Cerebellar cortex (tissue), 1 donor: ENCODE results near the gene TPM3.
A peak's percentile ranks its signal among the peaks of the same experiment; 100 is the strongest.
"Not testable (repeated sequence)": the region's sequence is repeated elsewhere in the genome, so short reads cannot be mapped to it uniquely, and the experiment has no call there.

Experiments used
- DNase-seq: peaks from one replicate; pipeline ENCODE4 v3.0.0-alpha.2; 2015; ENCODE audit warnings: low spot score

TPM3 gene

DNA sequence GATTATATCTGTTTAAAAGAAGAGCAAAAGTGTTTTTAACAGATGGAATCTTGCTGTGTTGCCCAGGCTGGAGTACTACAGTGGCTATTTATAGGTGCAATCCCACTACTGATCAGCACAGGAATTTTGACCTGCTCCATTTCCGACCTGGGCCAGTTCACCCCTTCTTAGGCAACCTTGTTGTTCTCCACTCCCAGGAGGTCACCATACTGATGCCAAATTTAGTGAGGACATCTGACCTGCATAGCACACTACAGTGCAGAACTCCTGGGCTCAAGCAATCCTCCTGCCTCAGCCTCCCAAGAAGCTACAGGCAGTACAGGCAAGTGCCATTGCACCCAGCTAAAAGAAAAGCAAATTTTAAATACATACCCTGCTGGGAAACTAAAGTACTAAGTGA is 25.7 kb downstream of the TPM3 start:
- no peak for DNase-seq

DNA sequence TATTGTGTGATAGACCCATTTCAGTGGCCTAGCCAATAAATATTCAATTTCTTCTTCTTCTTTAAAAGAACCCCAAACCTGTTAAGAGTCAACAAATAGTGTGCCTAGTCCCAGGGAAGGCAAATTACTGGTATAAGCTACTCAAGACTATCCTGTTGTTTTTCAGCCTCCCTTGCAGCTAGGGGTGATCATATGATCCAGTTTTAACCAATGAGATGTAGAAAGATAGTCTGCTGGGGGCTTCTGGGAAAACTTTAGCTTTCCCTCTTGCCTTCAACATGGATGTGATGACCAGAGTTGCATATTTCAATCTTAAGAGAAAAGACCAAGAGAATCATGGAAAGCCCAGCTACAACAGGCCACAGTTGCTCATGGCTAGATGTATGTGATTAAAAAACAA is 32.3 kb downstream of the TPM3 start:
- no peak for DNase-seq

DNA sequence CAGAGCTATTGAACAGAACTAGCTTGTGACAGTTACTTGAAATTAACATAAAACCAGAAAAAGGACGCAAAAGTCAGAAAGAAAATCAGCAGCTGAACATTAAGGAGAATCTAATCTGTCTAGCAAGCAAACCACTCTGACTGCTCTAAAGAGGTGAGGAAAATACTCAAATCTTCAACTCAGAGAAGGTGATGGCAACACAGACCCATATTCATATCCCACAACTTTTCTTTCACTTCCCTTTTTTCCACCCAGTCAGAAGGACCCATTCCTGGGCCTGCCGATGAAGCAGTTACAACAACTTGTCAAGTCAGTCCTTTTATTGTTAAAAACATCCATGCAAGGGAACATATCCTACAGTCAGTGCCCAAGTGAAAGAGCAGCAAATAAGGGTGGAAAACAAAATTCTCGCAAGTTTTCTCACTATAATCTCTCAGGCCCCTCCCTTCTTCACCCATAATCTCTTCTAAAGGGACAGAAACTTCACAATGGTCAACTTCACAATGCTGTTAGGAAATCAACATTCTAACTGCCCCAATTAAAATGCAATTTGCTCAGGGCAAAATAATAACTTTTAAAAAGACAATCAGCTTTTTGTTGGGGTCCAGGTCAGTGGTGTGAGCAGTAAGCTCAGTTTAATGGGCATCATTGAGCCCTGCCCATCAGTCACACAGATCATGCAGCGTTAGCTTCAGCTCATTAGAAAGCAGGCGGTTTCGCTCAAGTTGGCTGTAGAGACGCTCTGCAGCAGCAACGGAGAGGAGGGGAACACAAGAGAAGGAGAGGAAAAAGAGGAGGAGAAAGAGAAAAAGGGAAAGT is 33.4 kb downstream of the TPM3 start:
- DNase-seq, result no peak

DNA sequence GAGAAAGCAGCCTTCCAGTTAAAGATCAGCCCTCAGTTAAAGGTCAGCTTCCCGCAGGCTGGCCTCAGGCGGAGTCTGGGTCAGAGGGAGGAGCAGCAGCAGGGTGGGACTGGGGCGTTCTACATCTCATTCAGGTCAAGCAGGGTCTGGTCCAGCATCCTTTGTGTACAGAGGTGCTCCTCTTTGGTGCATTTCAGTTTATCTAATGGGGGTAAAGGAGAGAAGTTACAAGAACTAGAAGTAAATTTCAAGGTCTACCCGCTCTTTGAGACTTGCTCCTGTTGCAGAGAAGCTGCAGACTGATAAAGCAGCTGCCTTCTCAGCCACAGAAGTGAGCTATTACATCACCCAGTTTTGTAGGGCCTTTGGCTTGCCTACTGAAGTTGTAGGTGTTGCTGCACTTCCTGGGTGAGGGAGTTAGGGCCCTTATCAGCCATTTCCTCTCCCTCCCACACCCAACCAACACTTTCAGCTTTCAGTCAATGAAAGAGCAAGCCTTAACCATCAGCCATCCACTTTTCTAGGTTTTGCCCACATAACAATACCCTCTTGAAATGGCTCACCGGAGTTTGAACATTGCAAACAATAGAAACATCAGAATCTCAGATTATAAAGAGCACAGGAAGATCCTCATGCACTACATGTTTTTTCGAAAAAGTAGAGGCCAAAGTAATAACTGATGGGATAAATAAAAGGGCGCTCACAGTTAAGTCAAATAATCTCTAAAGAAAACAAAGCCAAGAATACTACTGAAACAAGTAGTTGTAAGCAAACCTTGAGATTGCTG is 34.2 kb downstream of the TPM3 start:
- no peak for DNase-seq

DNA sequence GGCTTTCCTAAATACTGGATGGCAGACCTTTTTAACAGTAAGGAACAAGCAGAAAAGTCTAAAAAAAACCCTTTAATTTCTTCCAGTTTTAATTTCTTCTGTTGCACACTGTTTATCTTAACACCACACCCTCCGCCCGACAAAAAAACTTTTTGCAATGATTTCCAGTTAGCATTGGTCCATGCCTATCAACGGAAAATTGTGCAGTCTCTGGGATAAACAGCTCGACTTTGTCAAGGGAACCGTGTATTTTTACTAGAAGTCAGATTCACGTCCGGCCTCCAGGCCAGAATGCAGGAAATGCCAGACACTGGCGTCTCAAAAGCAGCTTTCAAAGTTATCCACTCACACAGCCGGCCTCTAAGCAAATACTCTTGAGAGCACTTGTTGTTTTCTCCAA is 36.6 kb downstream of the TPM3 start:
- DNase-seq, result no peak

DNA sequence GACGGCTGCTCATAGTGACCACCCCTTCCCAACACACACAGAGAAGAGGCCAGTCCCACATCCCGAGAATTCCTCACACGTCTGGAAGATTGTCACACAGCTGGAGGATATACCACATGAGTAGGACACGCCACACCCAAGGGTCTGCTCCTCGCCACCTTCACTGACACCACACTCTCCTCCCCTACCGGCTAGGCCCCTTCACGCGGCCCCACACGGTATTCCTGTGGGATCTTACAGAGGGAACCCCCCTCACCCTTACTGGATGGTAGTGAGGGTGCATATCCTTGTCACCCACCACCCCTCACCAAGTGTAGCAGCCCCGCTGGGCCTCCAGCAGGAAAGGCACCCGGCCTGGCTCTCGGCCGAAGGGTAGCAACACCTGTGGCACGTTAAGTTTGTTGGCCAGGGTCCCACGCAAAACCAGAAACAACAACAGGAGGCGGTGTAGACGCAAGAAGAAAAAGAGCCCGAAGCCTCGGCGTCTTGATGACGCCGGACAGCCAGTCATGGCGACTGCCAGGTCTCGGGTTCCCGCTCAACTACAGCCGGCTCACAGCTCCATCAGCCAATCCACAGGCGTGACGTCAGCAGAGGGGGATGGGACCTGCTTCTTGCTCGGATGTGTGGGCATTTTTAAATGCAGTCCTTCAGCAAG is 37.2 kb downstream of the TPM3 start, which contains the start of gene NUP210L:
Gene NUP210L (minus strand): TSS at position 540 of the 658 bp plus-strand sequence.
- DNase-seq, result peak; percentile 46

DNA sequence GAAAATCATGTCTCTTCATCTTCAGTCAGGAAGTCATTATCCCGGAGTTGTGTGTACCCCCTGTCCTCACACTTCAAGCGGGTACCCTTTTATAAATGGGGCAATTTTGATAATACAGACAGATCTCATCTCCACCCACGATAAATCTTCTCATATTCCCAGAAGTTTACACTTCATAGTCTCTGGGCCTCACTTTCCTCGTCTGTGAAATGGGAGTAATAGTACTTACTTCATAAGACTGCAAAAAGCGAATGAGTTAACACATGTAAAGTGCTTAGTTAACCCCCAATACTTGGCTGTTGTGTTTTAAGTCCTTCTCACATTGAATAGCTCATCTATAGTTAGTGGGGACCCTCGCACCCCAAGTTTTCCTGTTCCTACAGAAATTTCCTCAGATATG is 37.8 kb downstream of the TPM3 start:
- DNase-seq, result no peak

DNA sequence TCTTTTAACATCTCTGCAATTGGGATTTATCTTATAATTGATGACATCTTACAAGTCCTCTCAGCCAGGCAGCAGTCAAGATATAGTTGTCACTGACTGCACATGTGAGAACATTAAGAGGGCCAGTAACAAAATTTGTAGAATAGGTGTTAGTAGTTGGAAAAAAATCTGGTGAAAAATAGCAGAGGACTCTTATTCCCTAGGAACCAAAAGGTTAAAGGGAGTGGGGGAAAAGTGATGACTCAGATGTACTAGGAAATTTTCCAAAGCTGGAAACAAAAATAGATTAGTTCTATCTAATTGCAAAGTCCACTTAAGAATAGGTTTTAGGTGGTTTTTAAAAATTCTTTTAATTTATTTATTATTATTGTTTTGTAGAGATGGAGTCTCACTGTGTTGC is 40.6 kb downstream of the TPM3 start:
- DNase-seq, result no peak

DNA sequence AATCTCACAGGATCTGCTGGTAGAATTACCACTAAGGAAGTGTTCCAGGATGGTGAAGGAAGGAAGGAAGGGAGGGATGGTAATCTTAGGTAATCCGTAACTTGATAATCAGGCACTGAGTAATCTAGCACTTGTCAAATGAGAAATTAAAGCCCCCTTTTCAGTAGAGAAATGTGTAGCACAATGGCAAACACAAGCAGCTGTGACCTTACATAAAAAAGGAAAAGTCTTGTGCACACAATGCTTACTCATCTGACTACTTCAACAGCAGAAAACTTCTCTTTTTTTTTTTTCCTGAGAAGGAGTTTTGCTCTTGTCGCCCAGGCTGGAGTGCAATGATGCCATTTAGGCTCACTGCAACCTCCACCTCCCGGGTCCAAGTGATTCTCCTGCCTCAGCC is 43.1 kb downstream of the TPM3 start:
- no peak for DNase-seq

DNA sequence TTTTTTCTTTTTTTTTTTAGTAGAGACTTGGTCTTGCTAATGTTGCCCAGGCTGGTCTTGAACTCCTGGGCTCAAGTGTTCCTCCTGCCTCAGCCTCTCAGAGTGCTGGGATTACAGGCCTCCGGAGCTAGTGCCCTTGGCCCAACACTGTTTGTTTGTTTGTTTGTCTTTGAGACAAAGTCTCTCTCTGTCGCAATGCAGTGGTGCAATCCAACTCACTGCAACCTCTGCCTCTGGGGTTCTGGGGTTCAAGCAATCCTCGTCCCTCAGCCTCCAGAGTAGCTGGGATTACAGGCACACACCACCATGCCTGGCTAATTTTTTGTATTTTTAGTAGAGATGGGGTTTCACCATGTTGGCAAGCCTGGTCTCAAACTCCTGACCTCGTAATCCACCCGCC is 44.4 kb downstream of the TPM3 start:
- not testable (repeated sequence) for DNase-seq

DNA sequence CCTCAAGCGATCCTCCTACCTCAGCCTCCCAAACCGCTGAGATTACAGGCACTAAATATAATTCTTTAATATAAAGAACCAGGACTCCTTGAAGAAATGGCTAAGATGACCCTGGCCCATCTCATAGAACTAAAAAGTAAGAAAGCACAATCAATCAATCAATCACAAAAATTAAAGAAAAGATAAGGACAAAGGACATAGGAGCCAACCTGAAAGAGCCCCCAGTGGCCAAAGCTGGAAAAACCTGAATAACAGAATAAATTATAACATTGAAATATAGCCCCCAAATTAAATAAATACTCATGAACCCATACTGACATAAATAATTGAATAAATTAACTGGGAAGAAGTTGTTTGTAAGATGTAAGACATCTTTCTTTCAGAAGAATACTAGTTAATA is 45.9 kb downstream of the TPM3 start:
- no peak for DNase-seq

DNA sequence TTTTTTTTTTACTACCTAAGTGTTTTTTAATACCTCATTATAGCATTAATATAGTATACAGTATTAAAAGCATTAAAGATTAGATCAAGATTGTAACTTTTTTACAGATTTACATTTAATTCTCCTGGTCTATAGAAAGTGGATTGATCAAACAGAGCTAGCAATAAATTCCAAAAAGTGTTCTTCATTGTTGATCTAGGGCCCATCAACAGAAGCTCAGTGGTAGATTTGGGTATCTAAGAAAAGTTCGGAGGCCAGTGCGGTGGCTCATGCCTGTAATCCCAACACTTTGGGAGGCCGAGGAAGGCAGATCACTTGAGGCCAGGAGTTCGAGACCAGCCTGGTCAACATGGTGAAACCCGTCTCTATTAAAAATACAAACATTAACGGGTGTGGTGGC is 49.5 kb downstream of the TPM3 start:
- DNase-seq, result no peak

DNA sequence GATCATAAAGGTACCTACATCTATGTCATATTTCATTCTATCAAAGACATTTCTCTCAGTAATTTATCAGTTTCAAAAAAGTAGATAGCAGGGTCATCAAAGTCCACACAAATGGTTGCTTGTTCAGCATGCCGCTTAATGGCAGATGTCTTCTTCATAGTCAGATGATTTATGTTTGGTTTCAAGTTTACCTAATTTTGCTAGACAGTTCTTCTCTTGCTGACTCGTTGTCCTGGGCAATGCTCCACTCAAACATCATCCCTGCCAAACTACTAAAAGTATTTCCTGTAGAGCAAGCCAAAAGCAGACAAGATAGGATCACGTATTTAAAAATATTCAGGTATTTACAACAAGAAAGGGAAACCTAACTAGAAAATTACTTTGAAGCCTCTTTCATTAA is 50.7 kb downstream of the TPM3 start:
- DNase-seq, result no peak

DNA sequence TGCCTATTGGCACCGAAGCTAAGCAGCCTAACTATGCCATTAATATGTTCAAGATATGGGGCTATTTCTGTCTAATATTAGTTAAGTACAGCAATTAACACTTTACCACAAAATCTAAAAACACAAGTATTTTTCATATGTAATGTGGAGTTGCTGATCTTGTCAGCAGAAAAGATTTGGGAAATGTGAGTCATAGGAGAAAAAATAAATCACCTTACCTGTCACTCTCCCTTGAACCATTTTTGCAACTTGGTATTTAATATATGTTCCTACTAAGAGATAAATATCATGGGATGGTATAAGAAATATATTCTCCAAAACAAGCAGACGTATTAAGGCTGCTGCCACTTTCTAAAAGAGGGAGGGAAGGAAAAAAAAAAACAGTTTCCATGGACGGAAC is 54.0 kb downstream of the TPM3 start:
- DNase-seq, result no peak

DNA sequence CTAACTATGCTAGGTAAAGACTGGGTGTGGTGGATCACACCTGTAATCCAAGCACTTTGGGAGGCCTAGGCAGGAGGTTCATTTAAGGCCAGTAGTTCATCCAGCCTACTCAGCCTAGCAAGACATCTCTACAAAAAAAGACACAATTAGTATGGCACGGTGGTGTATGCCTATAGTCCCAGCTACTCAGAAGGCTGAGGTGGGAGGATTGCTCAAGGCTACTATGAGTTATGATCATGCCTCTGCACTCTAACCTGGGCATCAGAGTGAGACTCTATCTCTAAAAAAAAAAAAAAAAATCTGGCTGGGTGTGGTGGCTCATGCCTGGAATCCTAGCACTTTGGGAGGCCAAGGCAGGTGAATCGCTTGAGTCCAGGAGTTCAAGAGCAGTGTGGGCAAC is 58.6 kb downstream of the TPM3 start:
- DNase-seq, result no peak

DNA sequence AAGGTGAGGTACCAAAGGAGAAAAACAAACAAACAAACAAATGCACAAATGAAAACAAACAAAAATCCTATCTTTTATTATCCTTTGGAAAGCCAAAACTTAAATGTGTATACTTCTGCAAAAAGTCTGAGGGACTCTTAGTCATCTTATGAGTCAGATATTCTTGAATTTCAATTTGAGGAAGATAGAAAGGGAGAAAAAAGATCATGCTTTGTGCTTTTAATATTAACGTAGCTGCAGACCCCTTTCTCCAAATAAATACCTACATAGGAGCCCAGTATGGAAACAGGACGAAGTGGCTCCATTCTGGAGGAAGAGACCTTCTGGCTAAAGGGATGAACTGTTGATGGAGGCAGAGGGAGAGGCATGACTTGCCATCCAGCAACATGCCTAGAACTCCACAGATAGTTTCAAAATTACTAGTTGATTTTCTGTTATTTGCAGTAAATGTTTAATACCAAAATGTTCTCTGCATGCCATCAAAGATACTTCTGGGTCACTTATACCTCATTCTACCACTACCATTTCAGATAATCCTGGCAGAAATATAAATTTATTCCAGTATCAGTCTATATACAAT is 62.4 kb downstream of the TPM3 start:
- DNase-seq, result no peak

DNA sequence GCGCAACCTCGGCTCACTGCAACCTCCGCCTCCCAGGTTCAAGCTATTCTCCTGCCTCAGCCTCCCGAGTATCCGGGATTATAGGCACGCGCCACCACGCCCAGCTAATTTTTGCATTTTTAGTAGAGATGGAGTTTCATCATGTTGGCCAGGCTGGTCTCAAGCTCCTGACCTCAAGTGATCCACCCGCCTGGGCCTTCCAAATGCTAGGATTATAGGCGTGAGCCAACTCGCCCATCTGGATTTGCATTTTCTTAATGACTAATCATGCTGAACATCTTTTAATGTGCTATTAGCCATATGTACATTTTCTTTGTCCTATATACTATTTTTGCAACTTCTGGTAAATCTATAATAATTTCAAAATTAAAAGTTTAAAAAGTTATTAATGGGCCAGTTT is 68.7 kb downstream of the TPM3 start:
- DNase-seq, result not testable (repeated sequence)

DNA sequence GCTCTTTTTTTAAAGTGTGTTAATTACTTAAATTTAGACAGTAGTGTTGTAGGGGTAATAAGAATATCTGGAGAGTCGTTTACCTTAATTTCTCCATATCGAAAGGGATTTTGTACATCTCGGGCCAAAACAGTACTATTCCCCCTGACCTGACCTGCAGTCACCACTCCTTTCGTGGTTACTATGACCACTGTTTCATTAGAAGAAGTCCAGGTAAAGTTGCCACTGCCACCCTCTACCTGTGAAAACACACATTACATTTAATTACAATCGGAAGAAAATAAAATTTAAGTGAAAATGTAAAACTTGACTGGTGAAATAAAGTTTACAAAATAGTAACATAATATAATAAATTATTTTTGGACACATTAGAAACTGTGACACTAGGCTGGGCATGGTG is 74.3 kb downstream of the TPM3 start:
- DNase-seq, result no peak

DNA sequence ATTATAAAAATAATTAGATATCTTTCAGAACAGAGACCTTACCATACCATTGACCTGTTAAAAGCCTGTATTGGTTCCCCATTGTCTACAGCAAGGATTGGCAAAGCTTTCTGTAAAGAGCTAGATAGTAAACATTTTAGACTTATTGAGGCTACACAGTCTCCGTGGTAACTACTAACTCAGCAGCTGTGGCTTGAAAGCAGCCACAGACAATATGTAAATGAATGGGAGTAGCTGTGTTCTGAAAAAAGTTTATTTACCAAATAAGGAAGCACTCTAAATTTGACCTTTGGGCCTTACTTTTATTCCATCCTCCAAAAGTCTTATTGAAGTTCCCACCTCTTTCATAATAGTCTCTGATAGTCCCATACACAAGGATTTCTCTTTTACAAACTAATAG is 76.7 kb downstream of the TPM3 start:
- no peak for DNase-seq
